AG08396 (cell line): ENCODE data around the gene VASH1.

Experiments used
- DNase-seq: peaks from one replicate; pipeline ENCODE4 v3.0.0; 2012; ENCODE audit warnings: low spot score, mixed read lengths

The VASH1 gene

GRCh38 chr14:76742966-76743365, 18.3 kb upstream of the VASH1 start:
- no peak for DNase-seq

- DNase-seq, result no peak
Measured at GRCh38 chr14:76752744-76753143, 8.5 kb upstream of the VASH1 start.

GRCh38 chr14:76753541-76754198, 7.6 kb upstream of the VASH1 start:
- no peak for DNase-seq

GRCh38 chr14:76754586-76754985, 6.7 kb upstream of the VASH1 start:
- DNase-seq, result no peak

GRCh38 chr14:76755610-76756370, 5.5 kb upstream of the VASH1 start:
- DNase-seq, result no peak

- DNase-seq, result no peak
Measured at GRCh38 chr14:76756371-76756750, 4.9 kb upstream of the VASH1 start.

GRCh38 chr14:76759589-76759988, 1.7 kb upstream of the VASH1 start:
- no peak for DNase-seq

GRCh38 chr14:76760331-76761135, 735 bp upstream of the VASH1 start:
- DNase-seq, result no peak

- no peak for DNase-seq
Measured at GRCh38 chr14:76761960-76762410, 717 bp downstream of the VASH1 start.

- peak; percentile 39 for DNase-seq
Measured at GRCh38 chr14:76762411-76763095, 1.3 kb downstream of the VASH1 start.

GRCh38 chr14:76763096-76764041, 2.1 kb downstream of the VASH1 start:
- no peak for DNase-seq

- no peak for DNase-seq
Measured at GRCh38 chr14:76765461-76765931, 4.2 kb downstream of the VASH1 start.

- peak; percentile 27 for DNase-seq
Measured at GRCh38 chr14:76767681-76768656, 6.7 kb downstream of the VASH1 start.

GRCh38 chr14:76768671-76769500, 7.6 kb downstream of the VASH1 start:
- no peak for DNase-seq

- DNase-seq, result no peak
Measured at GRCh38 chr14:76769636-76770292, 8.5 kb downstream of the VASH1 start.

GRCh38 chr14:76770521-76771436, 9.5 kb downstream of the VASH1 start:
- DNase-seq, result no peak

- DNase-seq, result no peak
Measured at GRCh38 chr14:76771437-76771980, 10.2 kb downstream of the VASH1 start.
